Iris pigment epithelial cell (primary cell): ENCODE measurements around the gene MARCHF9.

Experiments
- DNase-seq: peaks from one replicate; pipeline ENCODE4 v3.0.0-alpha.2; 2011; ENCODE audit warnings: low read depth

Gene MARCHF9

DNA sequence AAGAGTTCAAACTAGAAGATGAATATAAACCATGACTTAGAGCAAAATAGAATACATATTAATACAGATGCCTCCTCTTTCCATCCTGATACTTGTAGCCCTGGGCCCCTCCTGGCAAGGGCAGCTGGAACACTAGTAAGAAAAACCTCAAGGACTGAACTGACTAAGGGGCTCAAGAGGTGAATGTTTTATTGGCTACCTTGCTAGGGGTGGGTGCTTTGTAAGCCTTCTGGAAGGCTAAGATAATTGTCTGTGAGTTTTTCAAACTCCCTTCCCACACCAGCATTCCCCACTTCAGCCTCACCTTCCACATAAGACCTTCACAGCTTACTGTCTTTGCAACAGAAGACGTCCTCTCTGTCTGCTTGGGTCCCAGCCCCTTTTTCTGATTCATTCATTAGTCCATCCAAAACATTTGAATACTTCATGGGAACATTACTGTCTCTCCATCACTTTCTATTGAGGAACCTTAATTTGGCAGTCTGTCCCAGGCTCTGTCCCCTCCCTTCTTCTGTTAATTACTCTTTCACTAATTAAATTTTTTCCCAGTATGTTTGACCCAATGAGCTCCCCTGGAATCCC lies 1.1 kb upstream of the MARCHF9 start:
- no peak for DNase-seq

DNA sequence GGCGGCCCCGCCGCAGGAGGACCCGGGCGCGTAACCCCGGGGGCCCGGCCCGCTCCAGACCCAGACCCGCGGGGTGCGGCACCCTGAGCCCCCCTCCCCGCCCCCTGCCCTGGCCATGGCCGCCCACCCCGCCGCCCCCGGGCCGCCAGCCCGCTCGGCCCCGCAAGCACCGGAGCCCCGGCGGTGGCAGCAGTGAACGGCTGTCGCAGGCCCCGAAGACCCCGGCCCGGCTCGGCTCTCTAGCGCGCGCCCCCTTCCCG lies 221 bp downstream of the MARCHF9 start:
- no peak for DNase-seq

DNA sequence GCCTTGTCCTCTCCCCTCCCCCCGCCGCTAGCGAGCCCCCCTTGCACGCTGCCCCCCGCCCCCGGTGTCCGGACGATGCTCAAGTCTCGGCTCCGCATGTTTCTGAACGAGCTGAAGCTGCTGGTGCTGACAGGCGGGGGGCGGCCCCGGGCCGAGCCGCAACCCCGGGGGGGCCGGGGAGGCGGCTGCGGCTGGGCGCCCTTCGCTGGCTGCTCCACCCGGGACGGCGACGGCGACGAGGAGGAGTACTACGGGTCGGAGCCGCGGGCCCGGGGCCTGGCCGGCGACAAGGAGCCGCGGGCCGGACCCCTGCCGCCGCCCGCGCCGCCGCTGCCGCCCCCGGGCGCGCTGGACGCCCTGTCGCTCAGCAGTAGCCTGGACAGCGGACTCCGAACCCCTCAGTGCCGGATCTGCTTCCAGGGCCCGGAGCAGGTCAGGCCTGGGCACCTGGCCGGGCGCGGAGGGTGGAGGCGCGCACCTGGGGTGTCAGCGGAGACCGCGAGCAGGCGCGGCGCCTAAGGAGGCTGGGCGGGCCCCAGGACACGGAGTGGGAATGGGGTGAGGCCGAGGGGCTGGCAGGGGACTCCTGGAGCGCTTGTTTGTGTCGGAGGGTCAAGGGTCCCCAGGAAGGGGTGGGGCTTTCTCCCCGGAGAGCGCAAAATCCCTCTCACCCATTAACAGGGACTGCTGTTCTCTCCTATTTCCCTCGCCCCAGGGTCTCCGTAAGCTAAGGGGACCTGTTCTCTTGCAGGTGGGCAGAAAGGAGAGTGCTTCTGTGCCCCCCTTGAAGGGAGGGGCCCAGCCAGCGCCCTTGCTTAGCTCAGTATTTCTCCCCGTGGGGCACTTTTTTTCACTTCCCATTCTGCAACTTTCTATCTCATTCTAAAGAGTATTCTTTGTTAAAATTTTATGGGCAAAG lies 810 bp downstream of the MARCHF9 start:
- DNase-seq, result no peak

DNA sequence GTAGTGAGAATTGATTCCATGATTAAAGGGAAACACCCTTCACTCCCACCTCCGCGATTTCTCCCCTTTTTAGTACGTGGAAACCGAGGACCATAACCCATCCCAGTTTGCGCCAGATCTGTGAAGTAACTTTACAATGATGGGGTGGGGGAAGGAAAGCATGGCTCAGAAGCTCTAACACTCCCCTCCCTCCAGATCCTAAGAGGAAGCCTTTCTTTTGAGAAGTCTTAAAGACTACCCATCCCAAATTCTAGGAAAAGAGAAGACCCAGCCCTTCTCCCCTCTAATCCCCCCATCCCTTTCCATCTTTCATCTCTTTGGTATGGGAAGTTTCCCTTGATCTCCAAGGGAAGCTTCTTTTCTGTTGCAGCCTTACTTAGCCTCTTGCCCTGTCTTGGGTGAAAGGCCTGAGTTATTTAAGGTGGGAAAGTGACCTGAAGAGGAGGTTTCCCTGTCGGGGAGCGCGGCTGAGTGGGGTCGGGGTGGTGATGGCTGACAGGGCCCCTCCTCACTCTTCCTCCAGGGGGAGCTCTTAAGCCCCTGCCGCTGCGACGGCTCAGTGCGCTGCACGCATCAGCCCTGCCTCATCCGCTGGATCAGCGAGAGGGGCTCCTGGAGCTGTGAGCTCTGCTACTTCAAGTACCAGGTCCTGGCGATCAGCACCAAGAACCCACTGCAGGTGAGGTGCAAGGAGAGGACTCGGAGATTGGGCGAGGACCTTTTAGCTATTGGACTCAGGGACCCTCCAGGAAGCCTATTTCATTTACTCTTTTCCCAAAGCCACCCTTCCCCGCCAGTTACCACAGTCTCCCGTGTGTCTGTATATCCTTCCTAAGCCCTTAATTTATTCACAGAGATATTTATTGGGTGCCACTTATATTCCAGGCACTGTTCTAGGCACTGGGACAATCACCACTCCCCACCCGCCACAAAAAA lies 1.8 kb downstream of the MARCHF9 start:
- DNase-seq, result no peak

DNA sequence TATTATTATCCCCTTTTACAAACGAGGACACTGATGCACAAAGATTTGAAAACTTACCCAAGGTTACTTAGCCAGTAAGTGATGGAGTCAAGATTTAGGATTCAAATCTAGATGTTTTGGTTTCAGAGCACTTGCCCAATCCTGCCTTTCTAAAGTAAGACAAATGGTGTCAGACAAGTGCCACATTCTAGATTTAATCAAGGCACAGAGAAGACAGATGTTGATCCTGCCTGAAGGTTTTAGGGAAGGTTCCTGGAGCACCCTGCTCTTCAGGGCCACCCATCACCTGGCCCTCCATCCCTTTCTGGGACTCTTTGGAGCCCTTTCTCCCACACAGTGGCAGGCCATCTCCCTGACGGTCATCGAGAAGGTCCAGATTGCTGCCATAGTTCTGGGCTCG lies 2.9 kb downstream of the MARCHF9 start:
- DNase-seq, result no peak

DNA sequence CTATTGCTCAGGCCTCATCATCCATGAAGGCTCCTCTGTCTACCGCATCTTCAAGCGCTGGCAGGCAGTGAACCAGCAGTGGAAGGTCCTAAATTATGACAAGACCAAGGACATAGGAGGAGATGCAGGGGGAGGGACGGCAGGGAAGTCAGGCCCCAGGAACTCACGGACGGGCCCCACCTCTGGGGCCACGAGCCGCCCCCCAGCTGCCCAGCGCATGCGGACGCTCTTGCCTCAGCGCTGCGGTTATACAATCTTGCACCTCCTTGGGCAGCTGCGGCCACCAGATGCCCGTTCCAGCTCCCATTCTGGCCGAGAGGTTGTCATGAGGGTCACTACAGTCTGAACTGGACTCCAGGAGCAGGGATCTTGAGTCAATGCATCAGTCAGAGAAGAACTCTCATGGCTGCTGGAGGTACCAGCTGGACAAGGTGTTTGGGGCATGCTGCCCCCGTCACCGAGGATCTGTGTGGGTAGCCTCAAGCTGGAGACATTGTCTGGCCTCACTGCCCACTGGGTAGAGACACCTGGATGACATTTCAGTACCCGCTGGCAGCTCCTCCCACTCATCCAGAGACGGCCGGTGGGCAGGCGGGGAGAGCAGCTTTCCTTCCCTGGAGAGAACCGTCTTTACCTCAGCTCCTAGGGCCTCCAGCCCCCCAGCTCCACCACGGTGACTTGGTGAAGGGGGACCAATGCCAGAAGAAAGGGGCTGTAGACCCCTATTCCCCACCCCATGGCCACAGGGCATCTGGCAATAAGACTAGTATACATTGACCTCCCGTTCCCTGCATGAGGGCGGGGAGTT lies 3.9 kb downstream of the MARCHF9 start:
- no peak for DNase-seq

DNA sequence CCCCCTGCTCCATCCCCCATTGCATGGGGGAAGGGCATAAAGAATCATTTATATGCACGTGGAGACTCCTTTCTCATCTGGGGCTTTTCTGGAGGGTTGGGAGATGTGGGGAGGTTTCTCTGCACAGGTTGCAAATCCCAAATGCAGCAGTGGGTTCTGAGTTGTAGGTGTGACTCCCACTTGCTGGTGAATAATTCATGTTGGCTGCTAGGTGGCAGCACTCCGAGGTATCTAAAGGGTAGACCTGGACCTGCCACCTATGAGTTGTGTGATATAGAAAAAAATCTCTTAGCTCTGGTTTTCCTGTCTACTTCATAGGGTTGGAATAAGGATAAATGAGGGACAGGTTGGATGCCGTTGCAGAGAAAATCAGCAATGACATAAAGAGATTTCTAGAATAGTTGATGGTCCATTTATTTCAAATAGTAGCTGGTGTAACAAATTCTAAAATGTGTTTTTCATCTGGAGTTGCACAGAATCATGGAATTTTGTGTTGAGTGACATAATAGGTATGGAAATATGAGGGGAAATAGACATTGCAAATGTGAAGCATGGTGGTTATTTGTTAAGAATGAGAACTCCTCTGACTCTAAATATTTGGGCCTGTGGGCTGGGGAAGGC lies 4.6 kb downstream of the MARCHF9 start:
- peak; percentile 43 for DNase-seq

DNA sequence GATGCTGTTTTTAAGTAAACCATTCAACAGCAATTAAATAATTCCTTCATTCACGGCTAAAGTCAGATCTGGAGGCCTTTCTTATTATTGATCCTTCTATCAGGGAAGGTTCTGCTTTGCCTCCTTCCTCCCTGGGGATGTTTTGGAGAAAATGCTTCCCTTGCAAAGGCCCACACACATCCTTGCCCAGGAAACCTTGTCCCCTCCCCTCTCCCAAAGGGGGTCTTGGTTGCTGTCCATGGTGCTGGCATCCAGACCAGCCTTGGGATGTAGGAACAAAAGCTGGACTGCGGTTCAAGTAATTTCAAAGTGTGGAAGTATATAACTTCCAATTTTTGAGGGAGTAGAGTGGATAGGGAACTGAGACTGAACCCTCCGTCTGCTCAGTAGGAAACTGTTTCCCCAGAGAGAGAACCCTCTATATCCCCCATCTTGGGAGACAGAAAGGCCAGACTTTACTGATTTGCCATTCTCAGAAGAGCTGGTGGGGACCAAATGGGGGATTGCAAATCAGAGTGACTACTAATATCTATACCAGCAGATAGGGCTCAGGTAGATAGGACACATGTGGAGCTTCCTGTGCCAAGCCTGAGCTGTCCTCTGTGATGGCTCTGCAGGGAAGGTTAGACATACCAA lies 5.6 kb downstream of the MARCHF9 start:
- DNase-seq, result no peak

DNA sequence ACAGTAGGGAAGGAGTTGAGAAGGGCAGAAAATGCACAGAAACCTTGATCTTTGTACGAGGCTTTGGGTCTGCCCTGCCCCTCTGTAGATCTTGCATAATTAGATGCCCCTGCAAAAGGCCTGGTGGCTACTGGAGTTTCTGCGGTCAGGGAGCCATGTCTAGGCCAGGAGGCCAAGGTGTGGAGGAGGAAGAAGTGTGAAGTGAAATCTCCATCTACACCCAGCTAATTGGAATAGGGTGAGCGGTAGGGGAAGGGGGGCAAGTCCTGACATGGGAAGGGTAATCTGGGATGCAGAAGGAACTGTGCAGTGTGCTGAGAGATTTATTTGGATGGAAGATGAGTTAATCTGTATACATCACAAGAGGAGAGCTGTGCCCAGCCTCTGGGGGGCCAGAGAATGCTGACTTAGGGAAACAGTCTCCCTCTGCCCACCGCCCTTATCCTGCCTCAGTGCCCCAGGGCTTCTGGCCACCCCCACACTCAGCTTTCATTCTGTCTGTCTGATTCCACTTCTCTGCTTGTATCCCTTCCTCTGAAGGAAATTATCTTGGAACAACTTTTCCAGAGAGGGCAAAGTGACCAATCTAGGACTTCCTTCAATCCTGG lies 6.6 kb downstream of the MARCHF9 start:
- no peak for DNase-seq

DNA sequence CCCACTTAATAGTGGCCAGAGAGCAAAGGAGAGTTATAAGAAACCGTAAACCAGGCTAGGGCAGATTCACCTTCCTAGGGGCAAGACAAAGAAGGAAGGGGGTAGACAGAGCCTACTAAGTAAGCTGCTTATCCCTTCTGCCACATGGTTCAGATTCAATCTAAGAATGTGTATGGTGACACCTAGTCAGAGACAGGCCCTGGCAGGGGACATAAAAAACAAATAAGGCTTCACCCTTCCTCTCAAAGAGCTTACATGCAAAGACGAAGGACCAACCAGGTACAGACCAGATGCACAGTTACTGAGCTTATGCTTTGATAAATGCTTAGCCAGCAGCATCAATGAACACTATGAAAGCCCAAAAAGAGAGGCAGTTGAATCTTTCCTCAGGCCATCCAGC lies 7.6 kb downstream of the MARCHF9 start:
- no peak for DNase-seq

DNA sequence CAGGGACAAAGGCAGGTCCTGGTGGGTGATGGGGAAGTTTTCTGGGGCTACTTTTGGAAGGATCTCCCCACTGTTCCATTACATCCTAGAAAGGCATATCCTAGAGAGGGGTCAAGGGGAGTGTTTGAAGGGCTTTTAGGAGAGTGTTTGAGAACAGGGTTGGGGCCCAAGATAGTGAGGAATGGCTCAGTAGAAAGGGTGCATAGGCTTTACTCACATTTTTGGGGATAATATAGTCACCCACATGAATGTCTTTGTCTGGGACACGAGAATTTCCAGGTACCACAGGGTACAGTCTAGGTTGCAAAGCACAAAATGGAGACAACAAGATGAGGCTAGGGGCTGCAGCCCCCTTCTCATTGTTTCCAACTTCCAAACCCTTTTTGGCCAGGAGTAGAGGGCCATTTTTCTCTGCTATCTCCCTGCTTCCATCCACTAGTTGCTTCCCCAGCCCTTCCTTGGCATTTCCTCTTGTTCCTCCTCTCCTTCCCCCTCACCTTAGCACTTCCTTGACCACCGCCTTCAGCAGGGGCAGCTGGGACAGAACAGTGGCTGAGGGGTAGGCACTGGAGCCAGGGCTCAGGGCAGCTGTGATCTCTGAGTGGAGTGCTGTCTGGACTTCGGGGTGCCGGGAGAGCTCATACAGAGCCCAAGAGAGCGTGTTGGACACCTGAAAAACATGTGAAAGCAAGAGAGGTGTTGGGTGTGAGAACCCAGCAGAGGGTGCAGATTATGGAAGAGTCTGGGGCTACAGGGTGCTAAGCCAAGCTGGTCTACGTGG lies 9.2 kb downstream of the MARCHF9 start:
- DNase-seq, result no peak

DNA sequence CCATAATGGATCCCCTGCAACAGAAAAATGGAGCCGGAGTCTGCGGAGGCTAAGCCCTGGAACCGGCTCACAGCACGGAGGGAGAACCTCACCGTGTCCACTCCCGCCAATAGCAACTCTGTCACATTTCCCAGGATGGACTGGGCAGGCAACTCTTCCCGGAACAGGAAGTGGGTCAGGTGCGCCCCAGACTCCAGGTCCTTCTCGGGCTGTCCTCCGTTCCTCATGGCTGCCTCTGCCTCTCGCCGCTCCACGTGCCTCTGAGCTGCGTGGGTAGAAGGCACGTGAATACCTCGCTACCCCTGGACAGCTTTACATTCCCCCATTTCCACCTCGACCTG lies 9.7 kb downstream of the MARCHF9 start:
- DNase-seq, result no peak

DNA sequence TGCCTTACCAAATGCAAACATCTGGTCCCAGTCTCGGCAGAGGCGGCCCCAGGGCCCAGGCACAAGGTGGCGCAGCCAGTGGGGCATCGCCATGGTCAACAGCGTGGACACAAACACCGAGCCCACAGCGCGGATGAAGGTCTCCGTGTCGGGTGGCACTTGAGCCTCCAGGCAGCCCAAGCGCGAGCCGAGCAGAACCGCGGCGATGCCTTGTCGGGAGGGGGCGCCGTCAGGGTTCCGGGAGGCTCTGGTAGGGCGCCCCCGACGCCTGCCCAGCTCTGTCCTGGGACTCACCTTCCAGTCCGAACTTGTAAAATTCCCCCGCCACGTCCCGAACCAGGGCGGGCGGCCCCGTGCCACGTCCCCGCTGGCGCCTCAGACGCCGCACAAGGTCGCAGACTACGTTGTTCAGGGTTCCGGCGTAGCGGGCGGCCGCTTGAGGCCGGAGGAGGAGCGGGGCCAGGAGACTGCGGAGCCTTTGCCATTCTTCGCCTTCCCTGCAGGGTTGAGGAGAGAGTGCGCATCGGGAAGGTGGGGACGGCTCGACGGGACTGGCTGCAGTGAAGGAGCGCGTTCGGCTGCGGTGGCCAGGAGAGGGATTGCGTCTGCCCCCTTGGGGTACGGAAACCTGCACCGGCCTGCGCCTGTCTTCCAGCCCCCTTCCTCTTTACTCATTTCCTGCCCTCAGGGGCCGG lies 10.2 kb downstream of the MARCHF9 start:
- peak; percentile 44 for DNase-seq

DNA sequence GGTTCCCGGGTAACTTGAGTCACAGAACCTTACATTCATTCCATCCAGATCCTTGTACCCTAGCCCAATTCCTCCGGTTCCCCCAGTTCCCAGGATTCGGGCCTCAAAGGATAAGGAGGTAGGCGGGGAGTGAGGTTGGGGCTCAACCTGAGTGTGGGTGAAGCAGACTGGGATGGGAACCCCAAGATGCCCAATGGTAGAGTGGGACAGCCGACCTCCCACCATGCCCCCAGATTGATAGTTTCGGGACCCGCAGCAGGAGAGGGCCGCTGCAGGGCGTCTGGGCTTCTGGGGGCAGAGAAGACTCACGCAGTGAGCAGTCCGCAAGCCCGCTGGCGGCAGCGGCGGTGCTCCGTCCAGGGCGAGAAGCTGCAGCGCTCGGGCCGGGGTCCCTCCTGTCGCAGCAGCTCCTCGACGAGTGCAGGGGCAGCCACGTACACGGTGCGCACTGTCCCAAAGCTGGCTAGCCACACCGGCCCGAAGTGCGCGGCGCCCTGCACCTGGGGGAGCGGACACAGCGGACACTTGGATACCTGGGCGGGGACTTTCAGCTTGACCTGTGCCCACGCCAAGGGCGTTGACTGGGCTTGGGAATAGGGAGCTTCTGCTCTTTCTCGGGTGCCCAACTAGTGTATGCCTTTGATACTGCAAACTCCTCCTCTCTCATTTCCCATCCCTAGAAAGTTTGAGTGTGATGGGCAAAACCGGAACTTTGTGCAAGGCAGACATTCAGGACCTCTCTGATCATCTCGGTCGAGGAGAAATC lies 11.0 kb downstream of the MARCHF9 start:
- DNase-seq, result no peak

DNA sequence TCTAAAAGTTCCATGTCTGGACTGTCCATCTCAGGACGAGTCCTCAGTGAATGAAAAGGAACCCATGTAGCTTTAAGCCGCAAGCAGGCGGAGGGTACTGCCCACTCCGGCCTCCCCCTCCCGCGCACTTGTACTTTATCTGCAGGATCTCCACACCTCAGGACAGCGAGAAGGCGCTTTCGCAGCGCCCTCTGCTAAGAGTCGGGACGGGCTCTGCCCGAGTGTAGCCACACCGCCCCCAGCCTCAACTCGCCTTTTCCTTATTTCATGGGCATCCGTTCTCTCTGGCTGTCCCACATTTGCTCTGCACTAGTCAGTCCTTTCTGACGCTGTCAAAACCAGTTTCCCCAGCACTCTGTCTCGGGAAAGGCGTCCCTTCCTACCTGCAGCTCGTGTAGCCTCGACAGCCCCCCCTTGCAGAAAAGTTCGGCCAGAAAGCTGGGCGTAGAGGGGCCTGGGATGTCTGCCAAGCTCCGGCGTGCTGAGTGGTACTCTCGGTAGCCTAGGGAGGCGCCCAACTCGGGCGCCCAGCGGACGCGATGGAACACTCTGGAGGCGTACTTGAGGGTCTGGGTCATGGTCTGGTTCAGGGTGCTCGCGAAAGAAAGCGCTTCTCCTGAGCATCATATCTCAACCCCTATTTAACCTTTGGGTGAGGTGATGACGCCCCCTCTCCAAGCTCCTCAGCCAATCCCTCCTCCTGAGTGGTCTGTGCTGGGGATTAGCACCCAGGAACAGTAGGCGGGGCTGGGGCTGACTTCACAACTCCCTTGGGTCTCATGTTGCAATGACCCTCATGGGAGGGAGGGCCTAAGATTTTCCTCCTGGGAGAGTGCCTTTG lies 11.8 kb downstream of the MARCHF9 start, which contains the start of gene CYP27B1:
TSS of gene CYP27B1 (minus strand) at position 615 of the 841 bp plus-strand sequence. CDS start at position 578, 37 bp downstream.
- peak; percentile 72 for DNase-seq

DNA sequence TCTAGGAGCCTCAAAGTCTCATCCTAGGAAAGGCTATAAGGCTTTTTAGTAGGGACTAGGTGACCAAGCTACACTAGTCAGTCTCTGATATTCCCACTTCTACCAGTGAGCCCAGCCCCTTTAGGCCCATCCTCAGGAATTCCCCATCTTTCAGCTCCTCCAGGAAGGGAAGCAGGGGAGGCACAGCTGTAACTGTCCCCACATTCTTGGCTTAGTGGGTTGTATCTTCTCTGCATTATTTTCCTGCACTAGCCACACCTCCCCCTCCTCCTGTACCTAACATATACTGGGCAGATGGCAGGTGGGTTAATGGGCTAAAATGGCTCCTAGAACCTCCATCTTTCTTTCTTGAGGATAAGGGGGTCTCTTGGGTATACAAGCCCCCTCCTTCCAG lies 12.4 kb downstream of the MARCHF9 start:
- DNase-seq, result no peak

DNA sequence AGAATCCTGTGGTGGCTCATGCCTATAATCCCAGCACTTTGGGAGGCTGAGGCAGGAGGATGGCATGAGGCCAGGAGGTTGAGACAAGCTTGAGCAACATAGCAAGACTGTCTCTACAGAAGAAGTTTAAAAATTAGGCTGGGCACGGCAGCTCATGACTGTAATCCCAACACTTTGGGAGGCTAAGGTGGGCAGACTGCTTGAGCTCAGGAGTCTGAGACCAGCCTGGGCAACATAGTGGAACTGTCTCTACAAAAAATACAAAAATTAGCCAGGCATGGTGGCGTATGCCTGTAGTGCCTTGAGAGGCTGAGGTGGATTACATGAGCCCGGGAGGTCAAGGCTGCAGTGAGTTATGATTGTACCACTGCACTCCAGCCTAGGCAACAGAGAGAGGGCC lies 13.0 kb downstream of the MARCHF9 start:
- DNase-seq, result no peak
